ENCODE results near the gene ZNF239.
"Not testable (repeated sequence)": the region's sequence is repeated elsewhere in the genome, so short reads cannot be mapped to it uniquely, and the experiment has no call there.

The ZNF239 gene

DNA sequence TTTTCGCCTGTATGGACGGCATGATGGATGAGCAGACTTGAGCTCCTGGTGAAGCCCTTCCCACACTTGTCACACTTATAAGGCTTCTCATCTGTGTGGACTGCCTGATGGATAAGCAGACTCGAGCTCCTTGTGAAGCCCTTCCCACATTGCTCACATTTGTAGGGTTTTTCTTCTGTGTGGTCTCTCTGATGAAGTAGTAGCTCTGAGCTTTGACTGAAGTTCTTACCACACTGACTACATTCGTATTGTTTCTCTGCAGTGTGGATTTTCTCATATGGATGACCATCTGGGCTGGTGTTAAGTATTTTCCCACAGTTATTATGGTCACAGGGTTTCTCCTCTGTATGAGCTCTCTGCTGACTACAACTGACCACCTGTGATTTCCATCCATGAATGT lies 17.2 kb downstream of the ZNF239 start:
- no peaks in the 10 kb centered on the region for H3K4me1 ChIP-seq
- no peaks in the 10 kb centered on the region for H3K36me3 ChIP-seq (replicated peaks)
- H3K9me3 ChIP-seq = no peaks in the 10 kb centered on the region
- H3K27me3 ChIP-seq (ENCODE audit: low read depth) = no peaks in the 10 kb centered on the region
- H3K4me3 ChIP-seq = no peak overlapping the region
- in situ Hi-C loops (cut with MboI; ENCODE audit: low sequenced_read_pairs) = no loop called here
- DNase-seq (ENCODE audit: low spot score in 2 of 2) = no peak

DNA sequence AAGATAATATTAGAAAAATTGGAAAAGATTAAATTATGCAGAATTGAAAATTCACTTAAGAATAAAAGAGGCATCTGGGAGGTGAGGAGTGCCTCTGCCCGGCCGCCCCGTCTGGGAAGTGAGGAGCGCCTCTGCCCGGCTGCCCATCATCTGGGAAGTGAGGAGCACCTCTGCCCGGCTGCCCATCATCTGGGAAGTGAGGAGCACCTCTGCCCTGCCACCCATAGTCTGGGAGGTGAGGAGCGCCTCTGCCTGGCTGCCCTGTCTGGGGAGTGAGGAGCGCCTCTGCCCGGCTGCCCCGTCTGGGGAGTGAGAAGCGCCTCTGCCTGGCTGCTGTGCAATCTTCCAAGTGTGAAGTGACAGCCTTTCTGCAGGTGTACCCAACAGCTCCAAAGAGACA lies 30.7 kb downstream of the ZNF239 start:
- H3K27me3 ChIP-seq (ENCODE audit: low read depth); H3K36me3 ChIP-seq (replicated peaks); H3K9me3 ChIP-seq; H3K4me1 ChIP-seq; in situ Hi-C loops (cut with MboI; ENCODE audit: low sequenced_read_pairs); DNase-seq (ENCODE audit: low spot score in 2 of 2); H3K4me3 ChIP-seq: not testable (repeated sequence)

DNA sequence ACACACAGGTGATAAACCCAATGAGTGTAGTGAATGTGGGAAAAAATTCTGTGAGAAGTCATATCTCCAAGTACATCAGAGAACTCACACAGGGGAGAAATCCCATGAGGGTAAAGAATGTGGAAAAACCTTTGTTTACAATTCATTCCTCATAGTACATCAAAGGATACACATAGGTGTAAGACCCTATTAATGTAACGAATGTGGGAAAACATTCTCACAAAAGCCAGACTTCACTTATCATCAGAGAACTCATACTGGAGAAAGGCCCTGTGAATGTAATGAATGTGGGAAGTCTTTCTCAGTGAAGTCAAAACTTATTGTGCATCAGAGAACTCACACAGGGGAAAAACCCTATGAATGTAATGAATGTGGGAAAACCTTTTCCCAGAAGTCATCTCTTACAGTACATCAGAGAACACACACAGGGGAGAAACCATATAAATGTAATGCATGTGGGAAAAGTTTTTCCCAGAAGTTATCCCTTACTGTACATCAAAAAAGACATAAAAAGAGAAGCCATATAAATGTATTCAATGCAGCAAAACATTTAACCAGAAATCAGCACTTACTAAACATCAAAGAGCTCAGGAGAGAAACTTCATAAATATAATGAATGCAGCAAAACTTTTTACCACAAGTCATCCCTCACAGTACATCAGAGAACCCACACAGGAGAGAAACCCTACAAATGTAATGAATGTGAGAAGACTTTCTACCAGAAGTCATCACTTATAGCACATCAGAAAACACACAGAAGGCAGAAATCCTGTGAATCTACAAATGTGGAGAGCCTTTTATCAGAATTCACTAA lies 49.8 kb downstream of the ZNF239 start:
- peaks cover 13% of the 10 kb centered on the region for H3K9me3 ChIP-seq
- in situ Hi-C loops (cut with MboI; ENCODE audit: low sequenced_read_pairs) = no loop called here

More for the DNA sequence above, 49.8 kb downstream of the ZNF239 start:
- DNase-seq (ENCODE audit: low spot score in 2 of 2) = no peak
- H3K4me1 ChIP-seq = no peaks in the 10 kb centered on the region
- H3K36me3 ChIP-seq (replicated peaks) = no peaks in the 10 kb centered on the region
- no peaks in the 10 kb centered on the region for H3K27me3 ChIP-seq (ENCODE audit: low read depth)
- no peak overlapping the region for H3K4me3 ChIP-seq
